Skin epidermis (tissue), 12 donors: ENCODE measurements around the gene LLGL2.
"Not testable (repeated sequence)": the region's sequence is repeated elsewhere in the genome, so short reads cannot be mapped to it uniquely, and the experiment has no call there.

Source experiments
- H3K27ac ChIP-seq, 21 experiments: fragments of 200-600 bp; sonication (generic) in 11 of 21; one replicate each; pipeline ENCODE4 v1.5.0; 2020; ENCODE audit warnings: mild to moderate bottlenecking in 3 of 21, inconsistent platforms in 2 of 21, moderate library complexity in 2 of 21
- H3K4me3 ChIP-seq, 7 experiments: fragments of 200-600 bp; sonication (generic) in 2 of 7; one replicate each; pipeline ENCODE4 v1.5.0; 2020; ENCODE audit warnings: inconsistent platforms in 2 of 7, mild to moderate bottlenecking in 2 of 7, moderate library complexity in 1 of 7

The LLGL2 gene, protein sequence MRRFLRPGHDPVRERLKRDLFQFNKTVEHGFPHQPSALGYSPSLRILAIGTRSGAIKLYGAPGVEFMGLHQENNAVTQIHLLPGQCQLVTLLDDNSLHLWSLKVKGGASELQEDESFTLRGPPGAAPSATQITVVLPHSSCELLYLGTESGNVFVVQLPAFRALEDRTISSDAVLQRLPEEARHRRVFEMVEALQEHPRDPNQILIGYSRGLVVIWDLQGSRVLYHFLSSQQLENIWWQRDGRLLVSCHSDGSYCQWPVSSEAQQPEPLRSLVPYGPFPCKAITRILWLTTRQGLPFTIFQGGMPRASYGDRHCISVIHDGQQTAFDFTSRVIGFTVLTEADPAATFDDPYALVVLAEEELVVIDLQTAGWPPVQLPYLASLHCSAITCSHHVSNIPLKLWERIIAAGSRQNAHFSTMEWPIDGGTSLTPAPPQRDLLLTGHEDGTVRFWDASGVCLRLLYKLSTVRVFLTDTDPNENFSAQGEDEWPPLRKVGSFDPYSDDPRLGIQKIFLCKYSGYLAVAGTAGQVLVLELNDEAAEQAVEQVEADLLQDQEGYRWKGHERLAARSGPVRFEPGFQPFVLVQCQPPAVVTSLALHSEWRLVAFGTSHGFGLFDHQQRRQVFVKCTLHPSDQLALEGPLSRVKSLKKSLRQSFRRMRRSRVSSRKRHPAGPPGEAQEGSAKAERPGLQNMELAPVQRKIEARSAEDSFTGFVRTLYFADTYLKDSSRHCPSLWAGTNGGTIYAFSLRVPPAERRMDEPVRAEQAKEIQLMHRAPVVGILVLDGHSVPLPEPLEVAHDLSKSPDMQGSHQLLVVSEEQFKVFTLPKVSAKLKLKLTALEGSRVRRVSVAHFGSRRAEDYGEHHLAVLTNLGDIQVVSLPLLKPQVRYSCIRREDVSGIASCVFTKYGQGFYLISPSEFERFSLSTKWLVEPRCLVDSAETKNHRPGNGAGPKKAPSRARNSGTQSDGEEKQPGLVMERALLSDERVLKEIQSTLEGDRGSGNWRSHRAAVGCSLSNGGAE

GRCh38 chr17:75524970-75525805 lies at the start of gene LLGL2:
Gene LLGL2 (plus strand): TSS chr17:75525697. CDS start chr17:75543427, 17,730 bp downstream.
- H3K27ac ChIP-seq = peak within 1 kb of the TSS in 20 of 21 experiments; percentile 4 to 91 (median 83)
- peak within 1 kb of the TSS; percentile 45 to 75 (median 66) for H3K4me3 ChIP-seq

GRCh38 chr17:75475851-75476250 lies 49.6 kb upstream of the LLGL2 start:
- Histone ChIP-seq H3K27ac (peak overlapping the region in 10 of 21 experiments; percentile 15 to 62 (median 28)), H3K4me3 (no peak overlapping the region)

DNA sequence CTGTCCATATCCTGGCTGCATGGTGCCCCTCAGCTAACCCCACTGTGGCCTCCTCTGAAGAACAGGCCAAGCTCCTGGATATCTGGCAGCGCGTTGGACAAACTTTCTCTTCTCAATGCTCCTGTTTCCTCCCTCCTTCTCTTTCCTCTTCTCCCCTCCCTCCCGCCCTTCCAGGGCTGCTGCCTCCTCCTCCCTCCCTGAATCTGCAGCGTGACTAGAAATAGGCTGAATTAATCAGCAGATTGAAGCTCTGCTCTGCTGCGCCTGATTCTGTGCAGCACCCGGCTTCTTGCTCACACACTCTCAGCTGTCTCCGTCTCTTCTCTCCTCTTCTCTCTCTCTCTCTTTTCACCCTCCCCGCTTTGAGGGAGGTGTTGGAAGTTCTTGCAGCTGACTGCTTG lies 49.2 kb upstream of the LLGL2 start:
- Histone ChIP-seq H3K27ac (peak overlapping the region in 10 of 21 experiments; percentile 14 to 72 (median 24)), H3K4me3 (no peak overlapping the region)

DNA sequence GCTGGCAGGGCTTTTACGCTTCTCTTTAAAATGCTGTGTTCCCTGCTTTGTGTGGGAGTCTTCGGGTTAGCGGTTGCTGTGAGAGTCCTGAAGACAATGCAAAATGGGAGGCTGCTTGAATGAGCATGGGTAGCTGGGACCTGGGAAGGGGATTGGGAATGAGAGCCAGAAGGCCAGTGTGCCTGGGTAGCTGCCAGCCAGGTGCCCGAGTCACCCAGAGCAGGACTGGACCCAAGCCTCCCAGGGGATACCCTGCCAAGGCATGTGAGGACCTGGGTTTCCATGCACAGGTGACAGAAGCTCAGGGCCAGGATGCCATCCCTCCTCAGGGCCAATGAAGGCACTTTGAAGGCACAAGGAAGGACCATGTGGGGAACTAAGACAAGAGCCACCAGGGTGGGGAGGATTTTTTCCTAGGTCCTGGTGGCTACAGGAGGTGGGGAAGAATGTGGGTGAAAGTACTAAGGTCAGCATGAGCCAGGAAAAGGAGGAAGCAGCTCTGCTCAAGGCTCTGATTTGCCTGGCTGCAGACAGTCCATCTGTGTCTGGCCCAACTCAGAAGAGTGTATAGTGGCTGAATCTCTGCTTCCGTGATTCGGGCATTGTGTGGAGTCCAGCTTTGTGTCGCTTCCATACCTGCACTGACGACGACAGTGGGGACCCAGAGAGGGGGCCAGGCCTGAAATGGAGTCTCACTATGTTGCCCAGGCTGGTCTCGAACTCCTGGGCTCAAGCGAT lies 48.6 kb upstream of the LLGL2 start:
- H3K4me3 ChIP-seq = no peak overlapping the region
- H3K27ac ChIP-seq = peak overlapping the region in 7 of 21 experiments; percentile 15 to 72 (median 30)

DNA sequence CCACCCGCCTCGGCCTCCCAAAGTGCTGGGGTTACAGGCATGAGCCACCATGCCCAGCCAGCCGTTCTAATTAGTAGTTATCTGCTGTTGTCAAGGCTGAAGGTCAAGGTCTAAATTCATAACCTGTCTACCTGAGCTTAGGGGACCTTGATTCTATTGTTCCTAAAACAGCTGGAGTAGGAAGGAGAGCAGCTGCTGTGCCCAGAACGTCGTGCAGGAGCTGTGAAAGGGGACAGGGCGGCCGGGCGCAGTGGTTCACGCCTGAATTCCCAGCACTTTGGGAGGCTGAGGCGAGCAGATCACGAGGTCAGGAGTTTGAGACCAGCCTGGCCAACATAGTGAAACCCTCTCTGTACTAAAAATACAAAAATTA lies 48.0 kb upstream of the LLGL2 start:
- H3K4me3 ChIP-seq, H3K27ac ChIP-seq: not testable (repeated sequence)

- no peak overlapping the region for H3K27ac ChIP-seq
- no peak overlapping the region for H3K4me3 ChIP-seq
Observed at GRCh38 chr17:75478508-75478907, 47.0 kb upstream of the LLGL2 start.

DNA sequence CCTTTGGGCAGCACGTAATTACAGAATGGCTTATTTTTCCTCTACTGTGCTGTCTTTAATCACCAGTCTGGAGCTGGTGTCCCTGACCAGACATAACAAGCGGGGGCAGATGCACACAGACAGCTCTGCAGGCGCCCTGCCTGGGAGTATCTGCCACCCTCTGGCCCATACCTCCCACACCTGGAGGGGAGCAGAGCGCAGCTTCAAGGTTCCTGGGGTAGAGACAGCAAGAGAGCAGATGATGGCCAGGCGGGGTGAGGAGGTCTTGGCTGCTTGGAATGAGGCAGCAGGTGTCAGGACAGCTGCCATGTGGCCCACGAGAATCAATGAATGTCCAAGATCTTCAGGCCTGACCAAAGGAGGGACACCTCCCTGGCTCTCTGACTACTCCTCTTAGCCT lies 45.2 kb upstream of the LLGL2 start:
- Histone ChIP-seq H3K4me3 (no peak overlapping the region), H3K27ac (peak overlapping the region in 3 of 21 experiments; percentile 28 to 68 (median 32))

DNA sequence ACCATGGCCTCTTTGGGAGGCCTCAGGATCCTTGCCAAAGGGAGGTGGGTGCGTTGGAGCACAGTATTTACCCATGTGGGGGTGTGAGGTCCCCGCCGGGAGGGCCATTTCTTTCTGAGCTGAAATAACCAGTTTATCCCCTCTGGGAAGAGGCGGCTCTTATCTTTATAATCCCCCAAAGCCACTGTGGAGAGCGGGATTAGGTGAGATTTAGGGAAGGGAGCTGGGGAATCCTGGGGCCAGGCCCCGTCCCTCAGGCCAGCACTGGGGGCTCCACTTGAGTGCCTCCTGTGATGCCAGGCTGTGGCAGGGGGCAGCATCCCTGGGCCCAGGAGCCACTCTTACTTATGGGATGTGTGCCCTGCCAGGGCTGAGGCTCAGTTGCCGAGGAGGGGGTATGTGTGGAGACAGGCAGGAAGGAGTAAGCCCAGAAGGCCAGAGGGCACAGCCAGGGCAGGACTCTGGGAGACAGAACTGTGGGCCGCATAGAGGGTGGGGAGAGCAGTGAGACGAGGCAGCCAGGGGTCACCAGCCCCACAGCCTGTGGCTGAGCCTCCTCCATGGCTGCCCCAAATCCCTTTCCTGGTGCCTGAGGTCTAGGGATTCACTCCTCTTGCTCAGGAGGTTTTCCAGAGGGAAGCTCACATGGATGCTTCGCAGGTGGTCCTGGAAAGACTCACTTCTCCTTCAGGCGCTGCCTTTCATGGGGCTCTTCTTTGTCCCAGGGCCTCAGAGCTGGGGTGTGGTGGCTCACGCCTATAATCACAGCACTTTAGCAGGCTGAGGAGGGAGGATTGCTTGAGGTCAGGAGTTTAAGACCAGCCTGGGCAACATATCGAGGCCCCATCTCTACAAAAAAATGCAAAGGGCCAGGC lies 44.1 kb upstream of the LLGL2 start:
- Histone ChIP-seq H3K27ac (peak overlapping the region in 5 of 21 experiments; percentile 34 to 68 (median 53)), H3K4me3 (no peak overlapping the region)

GRCh38 chr17:75482098-75482942 lies 43.2 kb upstream of the LLGL2 start:
- peak overlapping the region in 4 of 21 experiments; percentile 24 to 68 (median 52) for H3K27ac ChIP-seq
- no peak overlapping the region for H3K4me3 ChIP-seq

DNA sequence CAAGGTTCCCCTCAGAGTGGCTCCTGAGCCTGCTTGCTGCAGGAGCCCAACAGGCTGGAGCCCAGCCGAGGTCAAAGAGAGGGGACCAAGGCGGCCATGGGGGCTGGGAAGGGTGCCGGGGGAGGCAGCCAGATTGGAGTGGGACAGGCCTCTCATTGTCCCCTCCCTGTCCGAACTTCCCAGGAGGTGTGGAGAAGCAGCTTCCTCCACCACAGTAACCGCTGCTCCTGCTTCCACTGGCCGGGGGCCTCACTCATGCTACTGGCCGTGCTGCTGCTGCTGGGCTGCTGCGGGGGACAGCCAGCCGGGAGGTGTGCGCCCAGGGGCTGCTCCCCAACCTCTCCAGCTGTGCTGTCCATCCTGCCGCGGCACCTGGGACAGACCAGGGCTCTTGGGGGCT lies 39.8 kb upstream of the LLGL2 start:
- H3K27ac ChIP-seq = peak overlapping the region in 4 of 21 experiments; percentile 6 to 49 (median 35)
- no peak overlapping the region for H3K4me3 ChIP-seq

DNA sequence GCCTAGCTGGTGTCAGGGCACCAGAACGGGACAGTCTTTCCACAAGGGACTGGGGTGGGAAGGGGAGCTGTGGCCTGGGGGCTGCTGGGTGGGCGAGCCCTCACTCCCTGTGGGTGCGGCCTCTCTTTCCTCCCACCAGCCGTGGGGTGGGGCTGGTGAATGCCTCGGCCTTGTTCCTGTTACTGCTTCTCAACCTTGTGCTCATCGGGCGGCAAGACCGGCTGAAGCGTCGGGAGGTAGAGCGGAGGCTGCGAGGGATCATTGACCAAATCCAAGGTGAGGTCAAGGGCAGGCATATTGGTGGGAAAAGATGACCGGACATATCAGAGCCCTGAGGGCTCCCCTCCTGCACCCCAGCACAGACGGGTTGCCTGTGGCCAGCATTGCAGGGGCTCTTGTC lies 39.3 kb upstream of the LLGL2 start:
- peak overlapping the region in 8 of 21 experiments; percentile 27 to 92 (median 72) for H3K27ac ChIP-seq
- H3K4me3 ChIP-seq = no peak overlapping the region

GRCh38 chr17:75486951-75487350 lies 38.5 kb upstream of the LLGL2 start:
- peak overlapping the region in 16 of 21 experiments; percentile 18 to 92 (median 70) for H3K27ac ChIP-seq

GRCh38 chr17:75487351-75488070 lies 38.0 kb upstream of the LLGL2 start:
- Histone ChIP-seq H3K4me3 (no peak overlapping the region), H3K27ac (peak overlapping the region in 18 of 21 experiments; percentile 18 to 92 (median 67))

More at GRCh38 chr17:75486951-75487350, 38.5 kb upstream of the LLGL2 start:
- no peak overlapping the region for H3K4me3 ChIP-seq

DNA sequence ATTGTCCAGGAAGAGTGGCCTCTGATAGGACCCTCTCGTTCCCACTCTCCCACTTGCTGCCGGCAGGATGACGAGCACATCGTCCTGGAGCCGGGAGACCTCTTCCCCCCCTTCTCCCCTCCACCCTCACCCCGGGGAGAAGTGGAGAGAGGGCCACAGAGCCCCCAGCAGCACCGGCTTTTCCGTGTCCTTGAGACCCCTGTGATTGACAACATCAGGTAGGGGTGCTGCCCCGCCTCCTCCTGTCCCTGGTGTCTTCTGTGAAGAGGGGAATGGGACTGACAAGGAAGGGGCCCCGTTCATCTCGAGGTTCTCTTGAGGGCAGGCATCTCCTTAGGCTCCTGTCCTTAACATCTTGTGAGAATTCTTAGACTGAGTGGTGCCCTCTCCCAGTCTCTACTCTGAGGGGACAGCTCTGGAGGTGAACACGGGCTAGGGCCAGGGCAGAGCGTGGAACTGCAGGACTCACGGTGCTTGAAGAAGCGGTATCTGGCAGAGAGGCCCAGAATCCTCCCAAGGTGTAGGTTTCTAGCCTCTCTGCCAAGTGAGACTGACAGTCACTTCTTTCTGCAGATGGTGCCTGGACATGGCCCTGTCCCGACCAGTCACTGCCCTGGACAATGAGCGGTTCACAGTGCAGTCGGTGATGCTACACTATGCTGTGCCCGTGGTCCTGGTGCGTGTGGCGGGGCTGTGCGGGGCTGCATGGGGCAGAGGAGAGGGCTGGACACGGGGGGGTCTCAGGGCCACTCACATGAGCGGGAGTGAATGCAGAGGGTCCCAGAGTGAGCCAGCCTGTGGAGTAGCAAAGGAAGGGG lies 36.6 kb upstream of the LLGL2 start:
- peak overlapping the region in 4 of 21 experiments; percentile 21 to 70 (median 67) for H3K27ac ChIP-seq
- no peak overlapping the region for H3K4me3 ChIP-seq

- Histone ChIP-seq H3K27ac (no peak overlapping the region), H3K4me3 (no peak overlapping the region)
Observed at GRCh38 chr17:75489511-75489955, 36.0 kb upstream of the LLGL2 start.
